NCI-H1105 treated with DMSO at 0.1 percent for 48 hours (cell line): ENCODE measurements around the gene PPP1R3C.

Experiments used
- DNase-seq: peaks from one replicate; lab custom pipeline; 2025; lab: John Stamatoyannopoulos, UW

The PPP1R3C gene

DNA sequence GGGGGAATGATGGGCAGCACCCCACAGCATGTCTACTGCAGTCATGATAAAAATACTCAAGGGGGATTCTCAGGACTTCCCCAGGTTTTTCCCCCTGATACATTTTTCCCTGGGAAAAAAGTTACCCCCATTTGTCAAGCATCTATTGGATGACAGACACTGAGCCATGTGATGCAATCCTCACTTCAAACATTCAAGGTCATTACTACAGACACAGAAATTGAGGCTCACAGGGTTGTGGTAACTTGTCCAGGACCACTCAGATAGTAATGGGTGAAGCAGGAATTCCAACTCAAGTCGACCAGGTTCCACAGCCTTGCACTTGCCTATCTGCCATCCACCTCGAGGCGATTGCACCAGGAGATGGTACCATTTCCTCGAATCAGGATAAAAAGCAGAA is 31.7 kb downstream of the PPP1R3C start:
- no peak for DNase-seq

DNA sequence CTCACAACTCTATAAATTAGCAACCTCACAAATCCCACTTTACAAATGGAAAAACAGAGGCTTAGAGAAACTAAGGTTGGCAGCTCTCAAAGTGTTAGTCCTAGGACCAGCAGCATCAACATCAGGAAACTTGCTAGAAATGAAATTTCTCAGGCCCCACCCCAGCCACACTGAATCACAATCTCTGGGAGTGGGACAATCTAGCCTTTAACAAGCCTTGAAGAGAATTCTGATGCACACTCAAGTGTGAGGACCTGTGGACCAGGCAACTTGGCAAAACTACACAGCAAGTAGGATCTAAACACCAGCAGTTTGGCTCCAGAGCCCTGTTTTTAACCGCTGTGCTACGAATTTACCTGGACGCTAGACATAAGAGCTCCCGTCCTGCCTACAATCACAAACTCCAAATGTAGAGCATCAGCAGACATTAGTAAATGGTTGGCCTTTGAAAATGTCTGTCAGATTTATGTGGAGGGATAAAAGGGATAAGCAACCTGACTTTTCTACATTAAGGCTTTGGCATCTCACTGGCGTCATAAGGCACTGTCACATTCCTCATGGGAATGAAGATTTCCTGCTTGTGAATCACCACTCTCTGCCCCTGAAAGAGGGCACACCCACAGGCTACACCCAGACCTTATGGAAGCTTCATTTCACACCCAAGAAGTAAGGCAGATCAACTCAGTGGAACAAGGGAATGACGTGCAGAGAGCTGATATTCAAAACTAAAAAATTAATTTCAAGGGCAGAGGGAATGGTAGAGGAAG is 34.5 kb downstream of the PPP1R3C start:
- no peak for DNase-seq

DNA sequence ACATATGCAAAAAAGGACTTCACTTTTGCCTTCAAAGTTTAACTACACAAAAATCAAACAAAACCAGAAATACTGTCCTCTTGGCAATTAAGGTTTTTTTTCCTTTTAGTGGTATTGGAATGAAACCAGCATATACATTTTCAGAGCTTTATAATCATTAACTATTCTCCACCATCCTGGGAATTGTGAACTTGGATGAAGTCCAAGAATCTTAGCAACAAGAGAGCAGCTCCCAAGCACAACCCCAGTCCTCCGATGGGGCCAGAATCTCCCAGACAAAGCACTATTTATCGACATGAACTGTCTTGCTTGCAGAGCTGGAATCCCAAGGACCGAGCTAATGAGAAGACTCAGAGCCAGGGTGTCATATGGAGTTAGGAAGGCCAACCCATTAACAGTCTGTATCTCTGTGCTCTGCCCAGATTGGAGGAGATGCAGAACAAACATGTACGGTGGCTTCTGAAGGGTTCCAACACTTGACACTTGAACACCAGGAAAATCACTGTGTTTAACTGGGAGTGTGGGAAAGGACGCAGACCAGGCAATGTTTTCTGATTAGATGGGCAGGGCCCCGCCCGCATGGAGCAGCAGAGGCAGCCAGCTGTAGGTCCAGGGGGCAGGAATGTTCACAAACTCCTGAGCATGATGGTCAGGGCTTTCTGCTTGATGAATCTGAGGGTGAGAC is 35.5 kb downstream of the PPP1R3C start:
- peak; percentile 78 for DNase-seq

DNA sequence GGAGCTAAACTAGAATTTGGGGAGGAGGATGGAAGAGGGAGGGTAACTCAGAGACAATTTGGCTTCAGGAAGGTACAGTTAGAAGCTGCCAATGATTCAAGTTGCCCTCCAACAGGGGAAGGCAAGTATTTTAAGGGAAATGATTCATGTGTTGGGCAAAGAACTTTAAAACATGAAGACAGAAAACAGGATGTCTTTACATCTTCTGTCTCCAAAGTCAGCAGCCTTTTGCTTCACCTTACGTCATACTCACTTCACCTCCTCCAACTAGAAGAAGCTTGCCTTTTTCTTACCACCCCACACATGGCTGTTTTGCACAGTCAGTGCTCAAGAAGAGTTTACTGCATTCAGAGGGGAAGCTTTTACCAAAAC is 36.1 kb downstream of the PPP1R3C start:
- no peak for DNase-seq

DNA sequence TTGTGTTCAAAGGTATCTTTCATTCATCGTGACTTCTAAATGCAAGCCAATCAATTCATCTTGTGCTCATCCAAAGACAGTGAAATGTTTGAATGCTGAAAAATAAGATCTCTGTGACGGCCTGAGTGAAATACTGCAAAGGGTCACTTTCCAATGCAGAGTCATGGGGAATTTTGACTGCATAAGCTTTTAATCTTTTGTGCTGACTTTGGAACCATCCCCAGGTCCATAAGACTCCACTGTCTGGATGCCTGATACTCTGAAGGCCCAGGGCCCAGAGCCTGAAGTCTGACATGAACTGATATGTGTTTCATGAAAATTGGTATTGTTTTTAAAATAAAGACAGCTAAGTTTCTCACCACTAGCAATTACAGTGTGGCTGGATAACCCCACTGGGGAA is 39.0 kb downstream of the PPP1R3C start:
- no peak for DNase-seq

DNA sequence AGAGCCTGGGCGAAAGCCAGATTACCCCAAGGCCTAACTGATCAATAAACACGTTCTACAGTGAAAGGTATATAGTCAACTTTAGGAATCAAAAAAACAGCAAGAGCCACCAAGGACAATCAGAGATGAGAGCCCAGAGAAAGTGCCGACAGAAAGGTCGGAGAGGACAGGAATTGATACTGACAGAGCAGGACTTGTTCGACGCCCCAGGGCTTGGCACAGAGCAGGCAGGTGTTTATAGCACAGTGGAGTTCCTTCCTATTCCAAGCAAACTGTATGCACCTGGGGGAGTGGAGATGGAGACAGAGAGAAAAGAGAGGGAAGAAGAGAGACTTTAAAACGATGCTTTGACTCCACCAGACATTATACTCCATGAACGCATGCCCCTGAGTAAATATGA is 39.5 kb downstream of the PPP1R3C start:
- no peak for DNase-seq

DNA sequence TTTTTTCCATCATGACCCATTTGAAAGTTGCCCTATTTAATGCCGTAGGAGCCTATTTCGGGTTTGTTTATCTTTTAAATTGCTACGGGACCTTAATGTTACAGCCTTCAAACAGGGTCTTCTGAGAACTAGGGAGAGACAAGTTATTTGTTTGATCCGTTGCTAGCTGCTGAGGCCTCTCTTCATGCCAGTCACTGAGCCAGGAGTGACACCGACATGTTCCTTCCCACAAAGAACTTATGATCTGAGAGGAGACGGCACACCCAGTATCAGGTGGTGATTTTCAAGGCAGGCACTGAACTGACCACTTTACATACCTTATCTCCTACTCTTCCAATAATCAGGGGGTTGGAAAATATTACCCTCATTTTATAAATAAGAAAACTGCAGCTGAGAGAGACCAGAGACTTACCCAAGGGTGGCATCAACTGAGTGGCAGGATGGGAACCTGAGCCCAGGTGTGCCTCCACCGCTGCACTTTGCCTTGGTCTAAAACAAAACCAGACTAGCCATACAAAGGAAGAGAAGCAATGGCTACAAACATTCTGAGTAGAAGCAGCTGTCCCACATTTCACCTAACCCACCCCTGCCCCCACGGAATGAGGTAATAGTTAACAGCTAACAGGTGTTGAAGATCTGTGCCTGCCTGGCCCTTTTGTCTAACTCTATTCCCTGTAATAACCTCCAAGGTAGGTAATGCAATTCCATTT is 40.5 kb downstream of the PPP1R3C start:
- DNase-seq, result peak; percentile 42

DNA sequence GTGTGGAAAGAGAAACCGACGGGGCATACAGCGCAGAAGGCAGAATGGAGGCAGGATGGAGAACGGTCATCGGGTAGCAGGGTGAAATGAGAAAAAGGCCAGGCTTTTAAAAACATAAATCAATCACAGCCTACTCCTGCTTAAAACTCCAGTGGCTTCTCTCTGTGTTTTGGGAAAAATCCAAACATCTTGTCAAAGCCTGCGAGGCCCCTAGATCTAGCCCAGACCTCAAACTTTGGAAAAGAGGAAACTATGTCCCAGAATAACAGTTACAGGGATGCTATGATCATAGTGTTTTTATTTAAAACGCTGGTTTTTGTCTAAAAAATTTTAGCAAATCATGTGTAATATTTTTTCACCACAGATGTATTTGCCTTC is 41.1 kb downstream of the PPP1R3C start:
- no peak for DNase-seq

DNA sequence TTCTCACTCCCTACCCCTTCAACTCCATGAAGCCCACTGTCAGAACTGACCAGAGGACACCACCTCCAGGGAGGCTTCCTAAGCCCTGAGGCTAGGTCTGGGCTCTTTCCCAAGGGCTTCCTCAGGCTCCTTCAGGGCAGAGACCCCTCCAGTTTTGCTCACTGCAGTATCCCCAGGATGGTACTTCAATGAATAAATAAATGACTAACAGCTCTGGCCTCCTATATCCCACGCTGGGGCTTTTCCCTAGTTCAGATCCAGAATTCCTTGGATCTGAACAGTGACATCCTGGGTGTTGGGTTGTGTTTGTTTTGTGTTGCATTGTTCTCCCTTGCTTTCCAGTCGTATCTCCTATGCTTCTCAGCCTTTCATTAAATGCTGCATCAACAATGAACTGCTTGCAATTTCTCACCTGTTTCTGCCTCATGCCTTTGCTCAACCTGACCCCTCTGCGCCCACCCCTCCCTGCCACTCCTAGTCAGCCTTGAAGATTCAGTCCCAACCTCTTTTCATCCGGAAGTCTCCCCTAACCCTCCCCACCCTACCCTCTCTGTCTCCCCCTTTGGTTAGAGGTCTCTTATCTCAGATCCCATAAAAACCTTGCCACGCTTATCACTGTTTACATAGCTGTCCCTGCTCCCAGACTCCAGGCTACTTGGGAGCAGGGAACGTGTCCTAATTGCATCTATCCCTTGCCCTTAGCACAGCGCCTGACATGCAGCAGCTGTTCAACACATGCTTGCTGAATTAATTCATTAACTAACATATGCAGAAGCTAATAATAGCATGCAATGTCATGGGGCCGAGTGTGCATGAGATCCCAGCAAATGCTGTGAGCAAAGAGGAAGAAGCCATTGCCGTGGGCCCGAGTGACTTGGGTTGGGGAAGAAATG is 41.7 kb downstream of the PPP1R3C start:
- peak; percentile 39 for DNase-seq

DNA sequence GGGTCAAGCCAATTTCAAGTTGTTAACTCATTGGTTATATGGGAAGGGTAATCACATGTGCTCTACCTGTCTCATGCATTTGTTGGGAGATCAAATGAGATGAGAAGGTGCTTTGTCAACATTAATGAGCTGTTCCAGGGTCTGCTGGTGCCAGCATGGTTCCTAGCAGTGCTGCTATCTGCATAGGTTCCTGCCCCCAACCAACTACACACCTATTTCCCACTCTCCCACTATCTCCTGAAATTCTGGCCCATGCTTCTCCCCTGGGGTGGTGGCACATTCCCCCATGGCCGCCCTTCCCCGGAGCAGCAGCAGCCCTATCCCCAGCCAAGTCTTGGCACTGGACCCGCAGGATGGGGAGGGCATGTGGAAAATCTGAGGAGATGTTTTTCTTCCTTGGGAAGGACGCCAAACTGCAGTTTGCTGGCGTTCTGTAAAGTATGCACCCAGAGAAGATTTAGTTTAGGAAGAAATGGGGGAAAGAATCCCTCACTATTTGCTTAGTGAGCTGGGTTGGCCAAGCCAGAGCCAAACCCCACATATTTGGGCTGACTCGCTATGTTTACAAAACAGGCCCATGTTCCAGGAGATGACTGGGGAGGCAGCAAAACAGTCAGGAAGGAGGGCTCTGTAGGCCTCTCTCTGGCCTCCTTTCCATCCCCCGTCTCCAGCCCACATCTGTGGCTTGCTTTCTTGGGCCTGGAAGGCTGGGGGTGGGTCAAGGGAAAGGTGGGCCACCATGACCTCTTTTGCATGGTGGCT is 42.5 kb downstream of the PPP1R3C start:
- no peak for DNase-seq

DNA sequence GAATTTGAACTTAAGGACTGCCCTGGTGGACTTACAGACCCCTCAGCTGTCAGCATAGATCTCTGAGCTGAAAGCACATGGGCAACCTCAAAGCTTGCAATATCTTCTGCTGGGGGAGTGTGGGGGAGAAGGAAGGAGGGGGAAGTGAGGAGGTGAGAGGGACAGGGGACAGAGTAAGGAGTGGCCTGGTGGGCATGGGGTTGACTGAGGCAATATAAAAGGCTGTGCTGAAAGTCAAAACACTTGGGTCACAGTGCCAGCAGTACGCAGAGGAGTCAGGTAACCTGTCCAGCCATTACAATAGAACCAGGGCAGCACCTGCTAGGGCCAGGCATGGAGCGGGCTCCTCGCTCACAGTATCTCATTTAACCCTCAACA is 43.2 kb downstream of the PPP1R3C start:
- DNase-seq, result no peak

DNA sequence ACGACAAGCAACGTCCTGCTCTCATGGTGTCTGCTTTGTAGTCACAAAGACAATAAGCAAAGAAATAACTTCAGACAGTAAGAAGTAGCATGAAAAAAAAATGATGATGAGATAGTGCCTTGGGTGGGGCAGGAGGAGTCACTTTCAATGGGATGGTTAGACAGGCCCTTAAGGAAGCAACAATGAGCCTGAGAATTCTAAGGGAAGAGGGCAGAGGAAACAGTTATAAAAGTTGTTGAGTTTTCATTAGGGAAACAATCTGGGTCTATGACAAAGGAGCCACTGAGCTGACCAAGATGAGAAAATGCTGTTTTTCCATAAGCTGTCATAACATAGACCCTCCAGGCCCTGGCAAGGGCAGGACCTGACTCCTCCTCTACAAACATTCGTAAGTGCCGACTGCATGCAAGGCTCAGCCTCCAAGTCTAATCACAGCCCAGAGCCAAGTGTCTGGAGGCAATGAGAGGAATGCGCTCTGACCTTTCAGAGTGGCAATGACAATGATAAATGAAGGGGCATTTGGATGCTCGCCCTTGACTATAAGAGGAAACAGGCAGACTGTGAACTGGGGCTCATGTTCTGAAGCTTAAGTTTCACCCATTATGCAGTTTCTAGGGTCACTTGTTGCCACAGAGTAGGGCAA is 43.7 kb downstream of the PPP1R3C start:
- DNase-seq, result no peak

DNA sequence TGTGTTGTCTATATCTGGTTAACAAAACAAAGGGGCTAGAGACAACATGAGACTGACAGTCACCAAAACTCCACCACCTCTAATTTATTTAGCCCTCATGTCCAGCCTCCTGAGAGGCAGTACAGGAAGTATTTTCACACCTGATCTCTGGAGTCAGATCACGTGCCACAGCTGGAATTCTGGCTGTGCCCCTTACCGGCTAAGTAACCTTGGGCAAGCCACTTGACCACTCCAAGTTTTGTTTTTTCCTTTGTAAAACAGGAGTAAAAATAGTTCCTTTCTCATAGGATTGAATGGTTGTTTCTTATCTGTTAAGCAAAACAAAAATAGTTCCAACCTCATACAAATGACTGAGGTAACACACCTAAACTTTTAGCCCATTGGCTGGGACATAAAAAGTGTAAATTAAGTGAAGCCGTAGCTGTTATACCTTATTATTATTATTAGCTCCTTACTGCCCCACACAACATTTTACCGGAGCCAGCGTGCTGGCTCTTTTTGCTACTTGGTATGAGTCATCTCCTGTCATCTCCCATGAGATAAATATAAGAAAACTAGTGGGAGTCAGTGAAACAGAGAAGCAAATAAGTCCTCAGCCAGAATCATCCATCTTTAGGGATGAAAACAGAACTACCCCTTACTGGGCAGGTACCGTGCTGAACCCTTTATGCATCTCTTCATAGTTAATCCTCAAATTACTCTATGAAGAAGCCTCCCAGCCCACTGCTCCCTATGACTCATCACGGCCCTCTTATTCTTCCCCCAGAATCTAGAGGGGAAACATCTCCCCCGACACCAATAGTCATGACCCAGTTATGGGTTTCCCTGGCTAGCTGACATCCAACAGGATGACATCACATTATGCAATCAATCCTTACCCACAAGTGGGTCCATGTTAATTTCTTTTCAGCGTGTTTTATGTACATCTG is 44.9 kb downstream of the PPP1R3C start:
- DNase-seq, result no peak

DNA sequence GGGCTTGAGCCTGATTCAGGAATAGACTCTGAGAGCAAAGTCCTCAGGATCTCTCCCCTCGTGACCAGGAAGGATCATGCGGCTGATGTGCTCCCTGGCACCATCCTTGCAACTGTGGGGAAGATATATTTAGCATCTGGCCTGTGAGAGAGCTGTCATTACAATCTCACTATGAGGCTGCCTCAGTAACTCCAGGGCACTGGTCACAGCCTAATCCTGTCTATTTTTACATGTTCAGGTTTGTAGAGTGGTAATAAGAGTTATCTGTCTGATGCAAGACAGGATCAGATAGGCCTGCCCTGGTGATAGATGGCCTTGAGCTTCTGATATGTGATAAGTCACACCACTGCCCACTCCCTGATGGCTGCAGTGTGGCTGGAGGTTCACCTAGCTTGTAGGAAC is 50.7 kb downstream of the PPP1R3C start:
- DNase-seq, result no peak

DNA sequence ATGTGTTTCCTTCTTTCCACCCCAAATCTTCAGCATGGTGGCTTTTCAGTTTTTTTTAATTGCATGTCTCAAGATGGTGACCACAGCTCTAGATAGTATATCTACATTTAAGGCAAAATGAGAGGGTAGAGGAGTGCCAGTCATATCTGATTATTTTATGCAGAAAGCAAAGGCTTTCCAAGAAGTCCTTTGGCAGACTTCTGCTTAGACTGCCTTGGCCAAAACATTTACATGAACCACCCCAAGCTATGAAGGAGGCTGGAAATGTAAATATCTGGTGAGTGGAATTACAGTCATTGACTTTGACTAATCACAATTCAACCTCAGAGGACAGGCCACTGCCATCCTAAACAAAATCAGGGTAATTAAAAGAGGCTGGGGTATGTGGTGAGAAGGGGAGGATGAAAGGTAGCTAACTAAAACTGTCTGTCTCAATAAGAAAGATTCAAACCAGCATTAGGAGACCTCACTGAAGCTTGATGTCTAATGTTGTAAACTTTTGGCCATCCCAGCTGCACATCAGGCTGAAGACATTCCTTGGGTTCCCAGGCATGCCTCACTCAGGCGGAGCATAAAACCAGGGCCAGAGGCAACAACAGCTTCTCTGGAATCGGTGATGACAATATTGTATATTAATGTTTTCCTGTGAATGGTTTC is 53.4 kb downstream of the PPP1R3C start:
- no peak for DNase-seq
